IMR-90 (cell line): Measurements from ENCODE around the gene CTNND2. TPM values are rescaled to one million over a fixed set of nuclear protein-coding genes. Genes with fewer than 3 reads are reported as not detected.

Source experiments
- ATAC-seq: fragments of 200-7000 bp; cut with Tn5 transposase; 2 replicates; pipeline ENCODE4 v1.9.1; 2020; ENCODE audit warnings: low read depth, mild to moderate bottlenecking, moderate library complexity
- BruUV-seq: library from RNA; stranded (reverse); fragments of 400-500 nt; replicated peaks from 2 replicates; lab custom pipeline; 2021; lab: Mats Ljungman, UMichigan
- CTCF ChIA-PET: fragments of 300-600 bp; formaldehyde crosslinking; extraction: SDS; loops from one replicate; lab custom pipeline; 2021; ENCODE audit warnings: antibody characterized with exemption; lab: Yijun Ruan, JAX
- POLR2A ChIA-PET: fragments of 300-600 bp; sonication (Branson Sonifier 250); formaldehyde crosslinking; loops from one replicate; lab custom pipeline; 2022; ENCODE audit warnings: antibody characterized with exemption; ENCODE audit not compliant: unreplicated experiment; lab: Charles Lee
- DNase-seq: peaks from one replicate; pipeline ENCODE4 v3.0.0; 2013
- H2AFZ ChIP-seq: replicated peaks from 2 replicates; pipeline ENCODE3; 2013; ENCODE audit warnings: low read length, mild to moderate bottlenecking; ENCODE audit not compliant: poor library complexity
- H2AK5ac ChIP-seq: 2 replicates; pipeline ENCODE4 v1.6.1; 2013; ENCODE audit warnings: low read depth, low read length, inconsistent platforms
- H2AK9ac ChIP-seq: replicated peaks from 2 replicates; pipeline ENCODE3; 2013; ENCODE audit warnings: mild to moderate bottlenecking, low read depth, low read length, moderate library complexity; ENCODE audit not compliant: poor library complexity
- H2BK120ac ChIP-seq: 2 replicates; pipeline ENCODE4 v1.6.1; 2013; ENCODE audit warnings: low read depth, low read length, inconsistent platforms
- H2BK15ac ChIP-seq: 3 replicates; pipeline ENCODE4 v1.6.1; 2013; ENCODE audit warnings: low read depth, low read length, inconsistent platforms
- H2BK20ac ChIP-seq: 2 replicates; pipeline ENCODE4 v1.6.1; 2013; ENCODE audit warnings: low read depth, mild to moderate bottlenecking, inconsistent platforms, low read length, moderate library complexity
- H2BK5ac ChIP-seq: 2 replicates; pipeline ENCODE4 v1.6.1; 2013; ENCODE audit warnings: mild to moderate bottlenecking, low read depth, low read length, inconsistent platforms; ENCODE audit not compliant: poor library complexity, severe bottlenecking
- H3K14ac ChIP-seq: replicated peaks from 2 replicates; pipeline ENCODE4 v1.6.1; 2013; ENCODE audit warnings: low read depth, low read length, inconsistent platforms
- H3K18ac ChIP-seq: 2 replicates; pipeline ENCODE4 v1.6.1; 2013; ENCODE audit warnings: low read depth, low read length, control low read depth
- H3K23ac ChIP-seq: 2 replicates; pipeline ENCODE4 v1.6.1; 2013; ENCODE audit warnings: low read depth, low read length, inconsistent platforms
- H3K27ac ChIP-seq: 2 replicates; pipeline ENCODE4 v1.5.1; 2013; ENCODE audit warnings: mild to moderate bottlenecking, control low read depth, low read length; ENCODE audit not compliant: insufficient read depth
- H3K27me3 ChIP-seq: 2 replicates; pipeline ENCODE4 v1.6.1; 2013; ENCODE audit warnings: low read length; ENCODE audit not compliant: control insufficient read depth, insufficient read depth
- H3K36me3 ChIP-seq: 2 replicates; pipeline ENCODE4 v1.6.1; 2013; ENCODE audit warnings: low read length, mixed read lengths; ENCODE audit not compliant: control insufficient read depth, insufficient read depth
- H3K4ac ChIP-seq: 2 replicates; pipeline ENCODE4 v1.6.1; 2013; ENCODE audit warnings: low read depth, low read length, inconsistent platforms
- H3K4me1 ChIP-seq: 2 replicates; pipeline ENCODE4 v1.6.1; 2013; ENCODE audit warnings: low read length, mixed read lengths; ENCODE audit not compliant: control insufficient read depth, insufficient read depth
- H3K4me2 ChIP-seq: 2 replicates; pipeline ENCODE4 v1.6.1; 2013; ENCODE audit warnings: low read depth, mild to moderate bottlenecking, control low read depth, low read length, moderate library complexity
- H3K4me3 ChIP-seq: 2 replicates; pipeline ENCODE4 v1.5.1; 2013; ENCODE audit warnings: low read depth, mild to moderate bottlenecking, control low read depth, low read length, moderate library complexity; ENCODE audit not compliant: insufficient read depth
- H3K56ac ChIP-seq: 2 replicates; pipeline ENCODE4 v1.6.1; 2013; ENCODE audit warnings: low read length, inconsistent platforms; ENCODE audit not compliant: insufficient read depth; ENCODE audit errors: extremely low read depth
- H3K79me1 ChIP-seq, 2 experiments: 2 replicates each; pipeline ENCODE4 v1.6.1; 2013; ENCODE audit warnings: low read length in 2 of 2, inconsistent platforms in 1 of 2, low read depth in 1 of 2
- H3K9ac ChIP-seq: 2 replicates; pipeline ENCODE4 v1.6.1; 2013; ENCODE audit warnings: low read depth, low read length, control low read depth
- H3K9me1 ChIP-seq: 2 replicates; pipeline ENCODE4 v1.6.1; 2013; ENCODE audit warnings: low read length, inconsistent platforms; ENCODE audit not compliant: insufficient read depth
- H3K9me3 ChIP-seq: 2 replicates; pipeline ENCODE4 v1.6.1; 2013; ENCODE audit warnings: low read length; ENCODE audit not compliant: control insufficient read depth, insufficient read depth
- H4K20me1 ChIP-seq: 2 replicates; pipeline ENCODE4 v1.6.1; 2013; ENCODE audit warnings: low read length, inconsistent platforms; ENCODE audit not compliant: insufficient read depth
- H4K5ac ChIP-seq: 2 replicates; pipeline ENCODE4 v1.6.1; 2013; ENCODE audit warnings: mild to moderate bottlenecking, low read depth, low read length, control low read depth
- H4K8ac ChIP-seq, 2 experiments: 2 replicates each; pipeline ENCODE4 v1.6.1; 2013; ENCODE audit warnings: low read depth in 2 of 2, low read length in 2 of 2, control low read depth in 1 of 2, inconsistent platforms in 1 of 2
- H4K91ac ChIP-seq: 2 replicates; pipeline ENCODE4 v1.6.1; 2013; ENCODE audit warnings: low read depth, low read length, inconsistent platforms; ENCODE audit not compliant: insufficient read depth
- CHD1 ChIP-seq: IDR thresholded peaks from 2 replicates; pipeline ENCODE4 v1.6.1; 2012; ENCODE audit warnings: low read depth, low read length, improper control_type of control experiment
- WGBS, 2 experiments: methylation state at CpG; one replicate each; pipeline versions ENCODE4 v1.1.5 to v1.1.7; 2013; ENCODE audit warnings: missing lambda C conversion rate in 2 of 2; ENCODE audit not compliant: insufficient read length in 1 of 2; ENCODE audit errors: extremely low coverage in 2 of 2; 5-methylcytosine and 5-hydroxymethylcytosine counted together
- dilution Hi-C: fragments of 300-500 bp; cut with HindIII; formaldehyde crosslinking; loops from one replicate; pipeline ENCODE4 v1.14.3; 2018; ENCODE audit warnings: low sequenced_read_pairs; ENCODE audit not compliant: unreplicated experiment
- in situ Hi-C: fragments of 300-500 bp; cut with MboI; formaldehyde crosslinking; loops from 3 replicates; pipeline ENCODE4 v1.14.3; 2019; ENCODE audit warnings: low sequenced_read_pairs, inconsistent platforms, mixed read lengths
- intact Hi-C: fragments of 100-400 bp; cut with micrococcal nuclease; formaldehyde crosslinking; loops from 2 replicates; pipeline ENCODE4 v1.10.0; 2022
- polyA plus RNA-seq, 3 experiments: library from polyadenylated mRNA; depleted of rRNA; stranded (reverse); fragments of >200 nt; gene quantifications; 2 replicates each; pipeline ENCODE4 v1.2.3, GENCODE V29; 2012; ENCODE audit warnings: low replicate concordance in 1 of 3
- total RNA-seq: library from RNA; depleted of rRNA; stranded (reverse); fragments of >200 nt; gene quantifications from 2 replicates; pipeline ENCODE4 v1.2.3, GENCODE V29; 2012

The CTNND2 gene
- total and polyA plus RNA-seq, 2 of the 4 experiments (the other 2 are of a cell fraction) = not detected

GRCh38 chr5:11894992-11895391, 9.3 kb downstream of the CTNND2 start:
- intact Hi-C loops (no loop called here), dilution Hi-C loops (no loop called here), in situ Hi-C loops (no loop called here)
- Histone ChIP-seq H3K36me3 (no peaks in the 10 kb centered on the region), H3K4me1 (no peaks in the 10 kb centered on the region), H3K4me3 (no peak overlapping the region), H4K8ac (no peak overlapping the region), H3K18ac (no peak overlapping the region), H4K91ac (no peak overlapping the region), H3K14ac (no peak overlapping the region), H2AFZ (no peak overlapping the region), H3K23ac (no peak overlapping the region), H2AK5ac (no peak overlapping the region), H3K9ac (no peak overlapping the region), H3K56ac (no peak overlapping the region), H2AK9ac (no peak overlapping the region), H2BK20ac (no peak overlapping the region), H3K79me1 (no peaks in the 10 kb centered on the region), H3K27ac (no peak overlapping the region), H3K27me3 (no peaks in the 10 kb centered on the region), H3K4ac (no peak overlapping the region), H4K5ac (no peak overlapping the region), H3K4me2 (no peak overlapping the region), H3K9me1 (no peaks in the 10 kb centered on the region), H3K9me3 (peaks cover 10% of the 10 kb centered on the region; the same call in 1 of the 2 replicates), H2BK15ac (no peak overlapping the region), H2BK120ac (no peak overlapping the region), H4K20me1 (no peaks in the 10 kb centered on the region), H2BK5ac (no peak overlapping the region)
- no CpG with 5 or more reads among the region's 5 CpGs for WGBS, 2 experiments
- ChIA-PET POLR2A (no interaction called here), CTCF (no interaction called here)
- TF ChIP-seq CHD1 = no peak
- DNase-seq = no peak
- ATAC-seq = no peak
- no TSS peak for BruUV-seq
